Smooth muscle cell of bladder (primary cell): ENCODE measurements around the gene MEI1. TPM values are rescaled to one million over a fixed set of nuclear protein-coding genes. Genes with fewer than 3 reads are reported as not detected.

Experiments used
- total RNA-seq: library from RNA; depleted of rRNA; stranded (reverse); fragments of >200 nt; gene quantifications from 2 replicates; pipeline ENCODE4 v1.2.3, GENCODE V29; 2014

The MEI1 gene
- 0.46 and 1.1 TPM in 2 replicates for total RNA-seq

DNA sequence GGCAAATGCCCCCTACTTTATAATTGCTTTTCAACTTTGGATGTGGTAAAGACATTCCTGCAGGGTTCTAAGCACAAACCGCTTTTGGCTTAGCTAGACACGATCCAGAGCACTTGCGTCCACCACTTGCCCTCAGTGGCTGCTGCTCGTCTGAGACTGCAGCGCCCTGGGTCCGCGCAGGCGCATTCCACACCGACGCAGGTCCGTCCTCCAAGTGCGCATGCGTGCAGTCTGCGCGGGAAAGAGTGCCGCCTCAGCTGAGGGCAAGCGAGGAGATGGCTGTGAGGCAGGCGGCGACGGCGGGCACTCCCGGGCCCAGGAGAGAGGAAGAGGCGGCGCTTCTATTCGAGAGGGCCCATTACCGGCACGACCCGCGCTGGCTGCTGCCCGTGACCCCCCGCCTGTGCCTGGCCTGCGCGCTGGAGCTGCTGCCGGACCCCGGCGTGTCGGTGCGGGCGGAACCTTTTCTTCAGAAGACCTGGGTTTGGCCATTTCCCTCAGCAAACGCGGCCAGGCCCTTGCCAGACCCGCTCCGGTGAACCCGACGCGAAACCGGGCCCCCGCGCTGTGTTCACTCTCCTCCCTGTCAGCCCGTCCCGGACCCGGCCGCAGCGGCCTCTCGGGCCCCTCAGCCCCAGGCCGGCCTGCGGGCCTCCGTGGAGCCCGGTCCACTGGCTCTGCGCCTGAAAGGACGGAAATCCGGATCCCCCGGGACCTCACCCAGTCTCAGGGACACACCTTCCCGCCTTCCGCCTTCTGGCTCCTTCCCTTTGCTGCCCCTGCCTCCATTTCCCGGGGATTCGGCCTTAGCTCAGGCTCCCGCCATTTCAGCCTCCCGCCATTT lies at the start of gene MEI1:
TSS of gene MEI1 (plus strand) at position 240 of the 844 bp plus-strand sequence. CDS start at position 276, 36 bp downstream.

GRCh38 chr22:41688365-41689211 lies 10.7 kb upstream of the MEI1 start, which contains the start of gene SNU13:
Gene SNU13, minus strand, starts transcription at chr22:41688867. Its CDS starts 71 bp downstream, at chr22:41688796.

DNA sequence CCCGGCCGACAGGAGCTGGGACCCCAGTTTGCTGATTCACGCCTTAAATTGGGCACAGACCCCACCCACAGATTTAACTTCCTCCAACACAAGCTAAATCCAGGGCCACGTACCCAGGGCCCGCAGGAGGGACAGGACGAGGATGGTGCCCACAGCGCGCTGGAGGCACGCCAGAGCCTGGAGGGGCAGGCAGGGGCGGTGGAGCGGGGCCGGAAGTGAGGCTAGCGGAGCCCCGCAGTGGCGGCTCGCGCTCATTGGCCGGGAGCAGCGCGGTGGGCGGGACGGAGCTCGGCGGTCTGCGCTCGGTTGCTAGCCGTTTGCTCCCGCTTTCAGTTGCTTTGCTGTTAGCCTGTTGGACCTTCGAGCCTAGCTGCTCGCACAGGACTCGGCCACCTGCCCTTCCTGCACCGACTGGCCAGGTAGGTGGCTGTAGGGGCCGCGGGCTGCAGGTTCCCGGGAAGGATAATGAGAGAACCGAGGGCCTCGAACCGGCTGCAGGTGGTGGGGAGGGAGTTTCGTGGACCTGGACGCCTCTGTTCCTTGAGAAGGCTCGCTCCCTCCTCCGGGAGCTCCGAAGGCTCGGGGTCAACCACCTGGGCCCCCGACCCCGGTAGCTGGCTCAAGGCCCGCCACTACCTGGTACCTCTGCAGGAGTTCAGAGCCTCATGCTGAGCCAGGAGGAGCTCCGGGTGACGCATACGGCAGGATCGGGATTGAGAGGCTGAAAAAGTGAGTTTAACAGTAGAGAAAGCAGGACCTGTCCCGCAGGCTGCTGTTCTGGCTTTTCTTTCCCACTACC lies 101.2 kb downstream of the MEI1 start, which contains the start of gene CCDC134:
TSS of gene CCDC134 (plus strand) at position 332 of the 799 bp plus-strand sequence. CDS start 8,212 bp downstream, outside the sequence.

GRCh38 chr22:41832553-41833368 lies 133.5 kb downstream of the MEI1 start, which contains the start of gene SREBF2:
Gene SREBF2, plus strand, starts transcription at chr22:41833105. Its CDS starts 166 bp downstream, at chr22:41833271.

Other genes starting within 250 kb of the MEI1 start
- gene PHF5A, start 230.8 kb upstream of the MEI1 start, total RNA-seq, result 55.2 and 60.6 TPM in 2 replicates
- gene ACO2, start 230.4 kb upstream of the MEI1 start, total RNA-seq, result 64.0 and 64.9 TPM in 2 replicates
- 20.6 and 27.0 TPM in 2 replicates for gene POLR3H, start 155.0 kb upstream of the MEI1 start, total RNA-seq
- 3.0 and 5.4 TPM in 2 replicates for gene CSDC2, start 138.5 kb upstream of the MEI1 start, total RNA-seq
- 20.9 and 24.3 TPM in 2 replicates for gene PMM1, start 109.7 kb upstream of the MEI1 start, total RNA-seq
- gene DESI1, start 78.5 kb upstream of the MEI1 start, total RNA-seq, result 9.0 and 9.1 TPM in 2 replicates
- gene XRCC6, start 78.2 kb upstream of the MEI1 start, total RNA-seq, result 296 and 303 TPM in 2 replicates
- gene SNU13, start 10.6 kb upstream of the MEI1 start, total RNA-seq, result 75.3 and 75.5 TPM in 2 replicates
- 6.7 and 7.0 TPM in 2 replicates for gene CCDC134, start 101.2 kb downstream of the MEI1 start, total RNA-seq
- 39.5 and 54.3 TPM in 2 replicates for gene SREBF2, start 133.6 kb downstream of the MEI1 start, total RNA-seq
- gene SHISA8, start 215.6 kb downstream of the MEI1 start, total RNA-seq, result not detected in 2 replicates
- 0.09 and 0.14 TPM in 2 replicates for gene TNFRSF13C, start 227.3 kb downstream of the MEI1 start, total RNA-seq
- 3.5 and 6.0 TPM in 2 replicates for gene CENPM, start 247.6 kb downstream of the MEI1 start, total RNA-seq